MM.1S (cell line): ENCODE data around the gene ZDHHC12.

Source experiments
- DNase-seq: peaks from one replicate; pipeline ENCODE4 v3.0.0-alpha.2; 2015
- H2AFZ ChIP-seq: fragments of 300-600 bp; sonication (generic); 2 replicates; pipeline ENCODE4 v1.6.0; 2016; ENCODE audit warnings: antibody characterized with exemption, low read length
- H3F3A ChIP-seq: fragments of 300-600 bp; sonication (generic); 2 replicates; pipeline ENCODE4 v1.6.1; 2016; ENCODE audit warnings: mild to moderate bottlenecking, antibody characterized with exemption, low read length, moderate library complexity, mixed read lengths; ENCODE audit not compliant: insufficient read depth
- H3K27ac ChIP-seq: fragments of 300-600 bp; sonication (generic); 2 replicates; pipeline ENCODE4 v1.5.1; 2016; ENCODE audit warnings: mild to moderate bottlenecking, low read length
- H3K27me3 ChIP-seq: fragments of 300-600 bp; sonication (generic); replicated peaks from 2 replicates; pipeline ENCODE4 v1.6.0; 2016; ENCODE audit warnings: low read length; ENCODE audit not compliant: insufficient read depth
- H3K36me3 ChIP-seq: fragments of 300-600 bp; sonication (generic); replicated peaks from 2 replicates; pipeline ENCODE4 v1.6.1; 2016; ENCODE audit warnings: mild to moderate bottlenecking, low read length, mixed read lengths; ENCODE audit not compliant: insufficient read depth
- H3K4me1 ChIP-seq: fragments of 300-600 bp; sonication (generic); 2 replicates; pipeline ENCODE4 v1.6.1; 2016; ENCODE audit warnings: low read length, mixed read lengths
- H3K4me2 ChIP-seq: fragments of 300-600 bp; sonication (generic); 2 replicates; pipeline ENCODE4 v1.6.0; 2016; ENCODE audit warnings: low read depth, low read length
- H3K4me3 ChIP-seq: fragments of 300-600 bp; sonication (generic); 2 replicates; pipeline ENCODE4 v1.5.1; 2016; ENCODE audit warnings: low read length, mixed read lengths
- H3K79me2 ChIP-seq: fragments of 300-600 bp; sonication (generic); 2 replicates; pipeline ENCODE4 v1.6.1; 2016; ENCODE audit warnings: mixed run types, low read length, mixed read lengths
- H3K9ac ChIP-seq: fragments of 300-600 bp; sonication (generic); 2 replicates; pipeline ENCODE4 v1.6.1; 2016; ENCODE audit warnings: low read length, mixed read lengths
- H3K9me2 ChIP-seq: fragments of 300-600 bp; sonication (generic); replicated peaks from 2 replicates; pipeline ENCODE4 v1.6.1; 2016; ENCODE audit warnings: mild to moderate bottlenecking, low read length, mixed read lengths; ENCODE audit not compliant: insufficient read depth
- H3K9me3 ChIP-seq: fragments of 300-600 bp; sonication (generic); replicated peaks from 2 replicates; pipeline ENCODE4 v1.6.1; 2016; ENCODE audit warnings: mild to moderate bottlenecking, low read length, mixed read lengths; ENCODE audit not compliant: insufficient read depth
- H4K20me1 ChIP-seq: fragments of 300-600 bp; sonication (generic); 2 replicates; pipeline ENCODE4 v1.6.1; 2016; ENCODE audit warnings: mild to moderate bottlenecking, low read length, moderate library complexity, mixed read lengths; ENCODE audit not compliant: insufficient read depth
- CTCF ChIP-seq: fragments of 300-600 bp; sonication (generic); IDR thresholded peaks from 2 replicates; pipeline ENCODE4 v1.5.1; 2016; ENCODE audit warnings: antibody characterized with exemption, low read length, mixed read lengths
- EZH2 ChIP-seq: fragments of 300-600 bp; sonication (generic); optimal IDR thresholded peaks from 2 replicates; pipeline ENCODE3; 2017; ENCODE audit warnings: low read depth, mild to moderate bottlenecking, antibody characterized with exemption, low read length, mixed read lengths
- EZH2phosphoT487 ChIP-seq: fragments of 300-600 bp; sonication (generic); IDR thresholded peaks from 2 replicates; pipeline ENCODE4 v1.6.1; 2018; ENCODE audit warnings: antibody characterized with exemption, low read length

The ZDHHC12 gene

GRCh38 chr9:128684065-128684324 is 39.9 kb downstream of the ZDHHC12 start:
- no peak overlapping the region for H2AFZ ChIP-seq

GRCh38 chr9:128683340-128684064 is 40.4 kb downstream of the ZDHHC12 start:
- Histone ChIP-seq H3K4me2 (peak overlapping the region; percentile 93), H2AFZ (no peak overlapping the region)

More at GRCh38 chr9:128684065-128684324, 39.9 kb downstream of the ZDHHC12 start:
- Histone ChIP-seq H3K36me3 (no peaks in the 10 kb centered on the region), H4K20me1 (no peaks in the 10 kb centered on the region), H3K9me3 (no peaks in the 10 kb centered on the region), H3K9ac (peak overlapping the region; percentile 91), H3K27ac (peak overlapping the region; percentile 86), H3K4me2 (peak overlapping the region; percentile 93), H3K4me3 (peak overlapping the region; percentile 85), H3K27me3 (no peaks in the 10 kb centered on the region), H3K4me1 (peaks cover 21% of the 10 kb centered on the region), H3F3A (peaks cover 33% of the 10 kb centered on the region), H3K79me2 (peaks cover 62% of the 10 kb centered on the region), H3K9me2 (no peaks in the 10 kb centered on the region)
- DNase-seq = no peak
- TF ChIP-seq EZH2phosphoT487 (no peak), EZH2 (no peak), CTCF (no peak)

GRCh38 chr9:128677794-128678193 is 46.1 kb downstream of the ZDHHC12 start:
- H3K27me3 ChIP-seq = no peaks in the 10 kb centered on the region
- H3K9me2 ChIP-seq = no peaks in the 10 kb centered on the region
- TF ChIP-seq EZH2phosphoT487 = no peak
- no peak for TF ChIP-seq EZH2
- TF ChIP-seq CTCF = no peak
- H3K4me2 ChIP-seq = no peak overlapping the region
- no peak overlapping the region for H2AFZ ChIP-seq
- no peaks in the 10 kb centered on the region for H3F3A ChIP-seq
- H3K4me1 ChIP-seq = no peaks in the 10 kb centered on the region
- H3K79me2 ChIP-seq = peaks cover 4% of the 10 kb centered on the region; the same call in 1 of the 2 replicates
- no peak overlapping the region for H3K4me3 ChIP-seq
- H3K27ac ChIP-seq = no peak overlapping the region
- no peak overlapping the region for H3K9ac ChIP-seq
- DNase-seq = no peak
- no peaks in the 10 kb centered on the region for H3K9me3 ChIP-seq
- no peaks in the 10 kb centered on the region for H4K20me1 ChIP-seq
- no peaks in the 10 kb centered on the region for H3K36me3 ChIP-seq

More at GRCh38 chr9:128683340-128684064, 40.4 kb downstream of the ZDHHC12 start:
- peak; percentile 82 for DNase-seq
- peak overlapping the region; percentile 86 for H3K27ac ChIP-seq
- H3F3A ChIP-seq = peaks cover 32% of the 10 kb centered on the region
- H4K20me1 ChIP-seq = no peaks in the 10 kb centered on the region
- no peaks in the 10 kb centered on the region for H3K9me2 ChIP-seq
- H3K36me3 ChIP-seq = no peaks in the 10 kb centered on the region
- H3K9ac ChIP-seq = peak overlapping the region; percentile 91
- TF ChIP-seq EZH2 (no peak), EZH2phosphoT487 (no peak), CTCF (no peak)
- peak overlapping the region; percentile 85 for H3K4me3 ChIP-seq
- peaks cover 60% of the 10 kb centered on the region for H3K79me2 ChIP-seq
- no peaks in the 10 kb centered on the region for H3K27me3 ChIP-seq
- H3K9me3 ChIP-seq = no peaks in the 10 kb centered on the region
- peaks cover 21% of the 10 kb centered on the region for H3K4me1 ChIP-seq
